PC-9 (cell line): ENCODE results near the gene AK8. TPM values are rescaled to one million over a fixed set of nuclear protein-coding genes. Genes with fewer than 3 reads are reported as not detected.

ENCODE experiments used
- BruUV-seq: library from RNA; stranded (reverse); fragments of 400-500 nt; replicated peaks from 2 replicates; lab custom pipeline; 2021; lab: Mats Ljungman, UMichigan
- CTCF ChIA-PET: fragments of 300-600 bp; sonication (Branson Sonifier 250); formaldehyde crosslinking; loops from one replicate; lab custom pipeline; 2022; ENCODE audit warnings: antibody characterized with exemption; lab: Charles Lee
- POLR2A ChIA-PET: fragments of 300-600 bp; sonication (Branson Sonifier 250); formaldehyde crosslinking; loops from one replicate; lab custom pipeline; 2022; ENCODE audit warnings: antibody characterized with exemption; ENCODE audit not compliant: unreplicated experiment; lab: Charles Lee
- DNase-seq, 2 experiments: peaks; one replicate each; pipeline versions ENCODE4 v3.0.0 to v3.0.0-alpha.2; 2015 to 2022; ENCODE audit warnings: mixed read lengths in 1 of 2
- H2AFZ ChIP-seq: fragments of 200-600 bp; sonication (generic); 2 replicates; pipeline ENCODE4 v1.8.1; 2017; ENCODE audit warnings: antibody characterized with exemption
- H3F3A ChIP-seq: fragments of 200-600 bp; sonication (generic); 2 replicates; pipeline ENCODE4 v1.8.1; 2017; ENCODE audit warnings: antibody characterized with exemption, mild to moderate bottlenecking, low read depth; ENCODE audit not compliant: insufficient read depth
- H3K27ac ChIP-seq: fragments of 200-600 bp; sonication (generic); 2 replicates; pipeline ENCODE4 v1.6.1; 2016; ENCODE audit warnings: mixed run types
- H3K27me3 ChIP-seq: fragments of 200-600 bp; sonication (generic); 2 replicates; pipeline ENCODE4 v1.6.1; 2016; ENCODE audit warnings: low read depth, mixed run types; ENCODE audit not compliant: insufficient read depth
- H3K36me3 ChIP-seq: fragments of 200-600 bp; sonication (generic); 2 replicates; pipeline ENCODE4 v1.6.1; 2016; ENCODE audit warnings: low read depth, mixed run types
- H3K4me1 ChIP-seq: fragments of 200-600 bp; sonication (generic); replicated peaks from 2 replicates; pipeline ENCODE4 v1.6.1; 2016; ENCODE audit warnings: mixed run types; ENCODE audit not compliant: insufficient read depth
- H3K4me2 ChIP-seq: fragments of 200-600 bp; sonication (generic); 2 replicates; pipeline ENCODE4 v1.6.1; 2017; ENCODE audit warnings: mixed run types
- H3K4me3 ChIP-seq: fragments of 200-600 bp; sonication (generic); 2 replicates; pipeline ENCODE4 v1.6.1; 2016; ENCODE audit warnings: mixed run types
- H3K79me2 ChIP-seq: fragments of 200-600 bp; sonication (generic); 2 replicates; pipeline ENCODE4 v1.6.1; 2017; ENCODE audit warnings: low read depth, mixed run types
- H3K9me2 ChIP-seq: fragments of 200-600 bp; sonication (generic); 2 replicates; pipeline ENCODE4 v1.8.1; 2017; ENCODE audit warnings: mild to moderate bottlenecking; ENCODE audit not compliant: insufficient read depth
- H3K9me3 ChIP-seq: fragments of 200-600 bp; sonication (generic); 2 replicates; pipeline ENCODE4 v1.8.1; 2016; ENCODE audit warnings: low read depth; ENCODE audit not compliant: insufficient read depth
- H4K20me1 ChIP-seq: fragments of 200-600 bp; sonication (generic); 2 replicates; pipeline ENCODE4 v1.8.1; 2017; ENCODE audit not compliant: insufficient read depth
- EZH2 ChIP-seq: fragments of 200-600 bp; sonication (generic); IDR thresholded peaks from 2 replicates; pipeline ENCODE4 v1.8.0; 2017; ENCODE audit warnings: antibody characterized with exemption, low read depth
- intact Hi-C: fragments of 100-400 bp; cut with micrococcal nuclease; formaldehyde crosslinking; loops from one replicate; pipeline ENCODE4 v1.10.0; 2022; ENCODE audit not compliant: unreplicated experiment
- total RNA-seq: library from RNA; stranded (reverse); gene quantifications from 2 replicates; pipeline ENCODE4 v1.2.3, GENCODE V29; 2021
- TF ChIP-seq, protein P1 (sequence below): fragments of 200-600 bp; sonication (generic); conservative IDR thresholded peaks from 2 replicates; pipeline ENCODE4 v1.6.1; 2017; ENCODE audit warnings: mixed run types, antibody characterized with exemption, mild to moderate bottlenecking, moderate library complexity

Gene AK8
- total RNA-seq, 1 experiment from 2014 or later = 7.2 TPM

DNA sequence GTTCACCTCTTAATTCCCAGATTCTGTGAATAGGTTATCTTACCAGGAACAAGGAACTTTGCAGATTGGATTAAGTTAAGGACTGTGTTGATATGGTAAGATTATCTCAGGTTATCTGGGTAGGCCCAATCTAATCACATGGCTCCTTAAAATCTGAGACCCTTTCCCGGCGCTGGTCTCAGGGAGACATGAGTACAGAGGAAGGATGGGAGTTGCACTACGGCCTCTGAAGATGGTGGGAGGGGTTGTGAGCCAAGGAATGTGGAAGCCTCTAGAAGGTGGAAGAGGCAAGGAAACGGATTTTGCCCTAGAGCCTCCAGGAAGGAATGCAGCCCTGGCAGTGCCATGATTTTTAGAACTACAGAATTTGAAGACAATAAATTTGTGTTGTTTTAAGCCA, 95.1 kb downstream of the AK8 start:
- Histone ChIP-seq H3K4me3 (no peak overlapping the region), H3K36me3 (no peaks in the 10 kb centered on the region), H3K9me2 (no peaks in the 10 kb centered on the region; the same call in 1 of the 2 replicates), H3K79me2 (no peaks in the 10 kb centered on the region), H3K27ac (no peak overlapping the region), H4K20me1 (no peaks in the 10 kb centered on the region), H3K9me3 (no peaks in the 10 kb centered on the region), H3K4me2 (no peak overlapping the region), H3K4me1 (no peaks in the 10 kb centered on the region), H3K27me3 (peaks cover 10% of the 10 kb centered on the region), H2AFZ (no peak overlapping the region), H3F3A (no peaks in the 10 kb centered on the region)
- DNase-seq = no peak
- BruUV-seq = no TSS peak
- intact Hi-C loops = no loop called here
- TF ChIP-seq, protein P1, sequence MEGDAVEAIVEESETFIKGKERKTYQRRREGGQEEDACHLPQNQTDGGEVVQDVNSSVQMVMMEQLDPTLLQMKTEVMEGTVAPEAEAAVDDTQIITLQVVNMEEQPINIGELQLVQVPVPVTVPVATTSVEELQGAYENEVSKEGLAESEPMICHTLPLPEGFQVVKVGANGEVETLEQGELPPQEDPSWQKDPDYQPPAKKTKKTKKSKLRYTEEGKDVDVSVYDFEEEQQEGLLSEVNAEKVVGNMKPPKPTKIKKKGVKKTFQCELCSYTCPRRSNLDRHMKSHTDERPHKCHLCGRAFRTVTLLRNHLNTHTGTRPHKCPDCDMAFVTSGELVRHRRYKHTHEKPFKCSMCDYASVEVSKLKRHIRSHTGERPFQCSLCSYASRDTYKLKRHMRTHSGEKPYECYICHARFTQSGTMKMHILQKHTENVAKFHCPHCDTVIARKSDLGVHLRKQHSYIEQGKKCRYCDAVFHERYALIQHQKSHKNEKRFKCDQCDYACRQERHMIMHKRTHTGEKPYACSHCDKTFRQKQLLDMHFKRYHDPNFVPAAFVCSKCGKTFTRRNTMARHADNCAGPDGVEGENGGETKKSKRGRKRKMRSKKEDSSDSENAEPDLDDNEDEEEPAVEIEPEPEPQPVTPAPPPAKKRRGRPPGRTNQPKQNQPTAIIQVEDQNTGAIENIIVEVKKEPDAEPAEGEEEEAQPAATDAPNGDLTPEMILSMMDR = no peak
- no peak for TF ChIP-seq EZH2
- POLR2A ChIA-PET = interaction anchor here (0.7 kb wide), 1 partner anchor 12 kb away, joined by 5 read pairs; no protein-coding TSS in a partner anchor
- CTCF ChIA-PET = no interaction called here

DNA sequence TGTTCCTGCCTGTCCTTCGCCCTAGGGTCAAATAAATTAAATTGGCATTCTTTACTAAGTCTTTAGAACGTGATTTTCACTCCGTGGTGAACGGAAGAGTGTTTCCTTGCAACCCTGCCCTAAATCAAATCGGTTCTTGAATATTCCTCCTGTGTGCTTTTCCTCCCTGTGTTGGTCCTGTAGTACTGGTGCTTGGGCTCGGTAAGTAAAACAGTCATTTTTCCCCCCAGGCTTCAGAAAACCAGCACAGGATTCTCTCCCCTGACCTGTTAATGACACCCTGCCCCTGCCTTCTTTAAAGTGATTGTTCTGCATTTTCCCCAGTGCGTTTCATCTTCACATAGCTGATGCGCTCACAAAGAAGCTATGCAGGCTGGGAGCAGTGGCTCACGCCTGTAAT, 96.0 kb downstream of the AK8 start:
- Histone ChIP-seq H3K27me3 (peaks cover 10% of the 10 kb centered on the region), H3K9me2 (no peaks in the 10 kb centered on the region; the same call in 1 of the 2 replicates), H4K20me1 (no peaks in the 10 kb centered on the region), H3K4me1 (no peaks in the 10 kb centered on the region), H3F3A (no peaks in the 10 kb centered on the region), H2AFZ (no peak overlapping the region), H3K4me3 (no peak overlapping the region), H3K9me3 (no peaks in the 10 kb centered on the region), H3K4me2 (no peak overlapping the region), H3K27ac (no peak overlapping the region), H3K36me3 (no peaks in the 10 kb centered on the region), H3K79me2 (no peaks in the 10 kb centered on the region)
- POLR2A ChIA-PET = no interaction called here
- intact Hi-C loops = no loop called here
- TF ChIP-seq, protein P1 = no peak
- TF ChIP-seq EZH2 = no peak
- DNase-seq = no peak
- CTCF ChIA-PET = no interaction called here
- BruUV-seq = no TSS peak

DNA sequence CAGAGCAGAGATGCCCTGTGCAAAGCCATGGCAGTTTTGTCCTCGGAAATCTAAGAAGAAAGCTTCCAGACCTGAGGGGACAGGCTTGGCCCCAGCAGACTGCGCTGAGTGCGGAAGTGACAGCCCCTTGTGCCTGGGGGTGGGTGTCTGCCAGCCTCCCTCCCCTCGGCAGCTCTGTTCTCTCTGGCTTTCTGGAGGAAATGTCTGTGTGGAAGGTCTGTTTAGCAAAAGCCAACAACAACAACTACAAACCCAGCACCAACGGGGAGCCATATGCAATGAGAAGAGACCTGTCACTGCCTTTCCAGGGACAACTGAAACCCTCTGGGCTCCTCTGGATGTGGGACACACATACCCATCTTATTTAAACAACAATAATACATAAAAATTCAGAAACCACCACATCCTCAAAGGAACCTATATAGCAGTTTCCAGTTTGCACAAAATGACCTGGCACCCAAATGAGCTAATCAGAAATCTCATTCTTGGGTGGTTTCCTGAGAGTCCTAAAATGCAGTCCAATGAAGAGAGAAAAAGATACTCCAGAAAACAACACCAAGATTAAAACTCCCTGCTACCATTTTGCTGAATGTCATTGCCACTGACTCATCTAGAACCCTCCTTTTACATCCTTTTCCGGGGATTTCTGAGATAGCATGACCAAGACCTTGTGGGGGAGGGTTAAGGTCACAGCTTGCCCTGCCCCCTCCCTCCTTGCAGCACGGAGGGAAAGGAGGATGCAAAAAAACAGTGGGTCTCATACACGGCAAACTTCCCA, 97.7 kb downstream of the AK8 start:
- no TSS peak for BruUV-seq
- no peak overlapping the region for H3K4me3 ChIP-seq
- no peaks in the 10 kb centered on the region for H4K20me1 ChIP-seq
- peaks cover 5% of the 10 kb centered on the region for H3K27me3 ChIP-seq
- no peak overlapping the region for H3K27ac ChIP-seq
- no peak for TF ChIP-seq EZH2
- TF ChIP-seq, protein P1 = no peak
- H3K9me3 ChIP-seq = no peaks in the 10 kb centered on the region
- ChIA-PET POLR2A (no interaction called here), CTCF (no interaction called here)
- no peak overlapping the region for H2AFZ ChIP-seq
- intact Hi-C loops = no loop called here
- H3K36me3 ChIP-seq = no peaks in the 10 kb centered on the region
- no peaks in the 10 kb centered on the region for H3K79me2 ChIP-seq
- no peak for DNase-seq
- H3K4me1 ChIP-seq = no peaks in the 10 kb centered on the region
- no peaks in the 10 kb centered on the region for H3K9me2 ChIP-seq
- H3F3A ChIP-seq = no peaks in the 10 kb centered on the region
- H3K4me2 ChIP-seq = no peak overlapping the region
